Measurements from ENCODE around the gene ADAMTSL2.

Gene ADAMTSL2

DNA sequence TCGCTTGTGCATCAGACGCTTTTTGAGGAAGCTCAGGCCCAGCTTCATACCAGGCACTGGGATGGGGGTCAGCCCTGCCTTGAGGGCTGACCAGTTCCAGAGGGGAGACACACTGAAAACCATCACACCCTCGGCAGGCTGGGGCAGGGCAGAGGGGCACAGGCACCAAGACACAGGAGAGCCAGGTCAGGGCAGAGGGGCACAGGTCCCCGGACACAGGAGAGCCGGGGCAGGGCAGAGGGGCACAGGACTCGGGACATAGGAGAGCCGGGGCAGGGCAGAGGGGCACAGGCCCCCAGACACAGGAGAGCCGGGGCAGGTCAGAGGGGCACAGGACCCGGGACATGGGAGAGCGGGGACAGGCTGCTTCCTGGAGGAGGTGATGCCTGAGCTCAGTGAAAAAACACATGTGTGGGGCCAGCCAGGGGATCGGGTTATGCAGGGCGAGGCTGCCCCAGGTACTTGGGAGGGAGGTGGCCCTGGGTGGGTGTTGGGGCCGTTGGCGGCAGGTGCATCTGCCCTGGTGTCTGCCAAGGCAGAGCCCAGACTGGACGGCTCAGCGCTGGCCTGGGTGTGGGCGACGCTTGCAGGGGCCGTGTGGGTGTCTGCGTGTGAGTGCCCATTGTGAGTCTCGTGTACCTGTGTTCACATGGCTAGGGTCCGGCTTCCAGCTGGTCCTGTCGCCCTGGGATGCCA lies 40.5 kb upstream of the ADAMTSL2 start:
- no peak for DNase-seq (ENCODE audit: low read depth in 1 of 2, low spot score in 1 of 2)
- in situ Hi-C loops (cut with HindIII; ENCODE audit: low pct_unique_long_range_greater_than_20kb, low sequenced_read_pairs), result no loop called here
- TF ChIP-seq JUND (IDR thresholded peaks at IDR 0.05; ENCODE audit: low read depth), result no peak

GRCh38 chr9:133494636-133495326 lies 39.7 kb upstream of the ADAMTSL2 start:
- DNase-seq (ENCODE audit: low read depth in 1 of 2, low spot score in 1 of 2), result no peak
- no peak for TF ChIP-seq JUND (IDR thresholded peaks at IDR 0.05; ENCODE audit: low read depth)
- in situ Hi-C loops (cut with HindIII; ENCODE audit: low pct_unique_long_range_greater_than_20kb, low sequenced_read_pairs), result no loop called here

DNA sequence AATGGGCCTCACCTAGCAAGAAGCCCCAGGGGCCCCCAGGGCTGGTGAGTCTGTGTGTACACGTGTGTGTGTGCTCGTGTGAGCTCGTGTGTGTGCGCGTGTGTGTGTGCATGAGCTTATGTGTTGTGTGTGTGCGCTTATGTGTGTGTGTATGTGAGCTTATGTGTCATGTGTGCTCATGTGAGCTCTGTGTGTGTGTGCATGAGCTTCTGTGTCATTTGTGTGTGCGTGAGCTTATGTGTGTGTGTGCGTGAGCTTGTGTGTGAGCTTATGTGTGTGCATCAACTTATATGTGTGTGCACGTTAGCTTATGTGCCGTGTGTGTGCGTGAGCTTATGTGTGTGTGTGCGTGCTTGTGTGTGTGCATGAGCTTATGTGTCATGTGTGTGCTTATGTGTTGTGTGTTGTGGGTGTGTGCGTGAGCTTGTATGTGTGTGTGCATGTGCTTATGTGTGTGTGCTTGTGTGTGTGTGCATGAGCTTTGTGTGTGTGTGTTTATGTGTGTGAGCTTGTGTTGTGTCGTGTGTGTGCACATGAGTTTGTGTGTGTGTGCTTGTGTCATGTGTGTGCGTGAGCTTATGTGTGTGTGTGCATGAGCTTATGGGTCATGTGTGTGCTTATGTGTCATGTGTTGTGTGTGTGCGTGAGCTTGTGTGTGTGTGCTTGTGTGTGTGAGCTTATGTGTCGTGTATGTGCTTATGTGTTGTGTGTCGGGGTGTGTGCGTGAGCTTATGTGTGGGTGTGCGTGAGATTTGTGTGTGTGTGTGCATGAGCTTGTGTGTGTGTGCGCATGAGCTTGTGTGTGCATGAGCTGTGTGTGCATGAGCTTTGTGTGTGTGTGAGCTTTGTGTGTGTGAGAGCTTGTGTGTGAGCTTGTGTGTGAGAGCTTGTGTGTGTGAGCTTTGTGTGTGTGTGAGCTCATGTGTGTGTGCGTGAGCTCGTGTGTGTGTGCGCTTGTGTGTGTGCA lies 38.9 kb upstream of the ADAMTSL2 start:
- in situ Hi-C loops (cut with HindIII; ENCODE audit: low pct_unique_long_range_greater_than_20kb, low sequenced_read_pairs), result no loop called here
- no peak for TF ChIP-seq JUND (IDR thresholded peaks at IDR 0.05; ENCODE audit: low read depth)

GRCh38 chr9:133496861-133497842 lies 37.4 kb upstream of the ADAMTSL2 start:
- DNase-seq (ENCODE audit: low read depth in 1 of 2, low spot score in 1 of 2), result no peak
- in situ Hi-C loops (cut with HindIII; ENCODE audit: low pct_unique_long_range_greater_than_20kb, low sequenced_read_pairs), result no loop called here
- TF ChIP-seq JUND (IDR thresholded peaks at IDR 0.05; ENCODE audit: low read depth), result no peak

More for the DNA sequence above, 38.9 kb upstream of the ADAMTSL2 start:
- DNase-seq (ENCODE audit: low read depth in 1 of 2, low spot score in 1 of 2), result no peak

DNA sequence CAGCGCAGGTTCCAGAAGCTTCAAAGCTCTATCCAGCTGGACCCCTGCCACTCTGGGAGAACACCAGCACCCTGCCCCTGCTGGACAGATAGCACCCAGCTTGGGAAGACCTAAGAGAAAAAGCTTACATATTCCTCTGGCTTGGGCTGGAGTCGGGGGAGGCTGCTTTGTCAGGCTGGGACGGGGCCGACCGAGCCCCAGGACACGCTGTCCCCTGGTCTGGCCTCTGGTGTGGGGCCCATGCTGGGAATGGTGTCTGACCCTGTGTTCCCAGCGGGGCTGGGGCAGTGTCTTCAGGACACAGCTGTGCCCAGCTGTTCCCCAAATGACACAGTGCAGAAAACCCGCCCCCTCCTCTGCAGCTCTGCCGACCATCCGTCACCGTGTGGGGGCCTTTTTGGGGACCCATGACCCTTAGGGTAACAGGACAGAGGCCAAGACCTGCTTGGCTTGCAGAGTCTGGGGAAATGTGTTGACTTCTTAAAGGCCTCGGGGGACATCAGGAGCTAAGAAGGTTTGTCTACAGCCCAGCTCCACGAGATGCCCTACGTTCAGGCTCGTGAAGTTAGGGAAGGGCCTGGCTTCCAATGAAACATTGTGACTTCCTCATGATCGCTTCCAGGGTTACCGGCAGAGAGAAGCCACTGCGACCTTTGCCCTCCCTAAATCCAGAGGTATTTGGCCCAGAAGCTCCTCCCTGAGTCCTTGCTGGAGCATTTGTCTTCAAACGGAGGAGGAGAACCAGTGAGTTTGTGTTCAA lies 35.2 kb upstream of the ADAMTSL2 start:
- TF ChIP-seq JUND (IDR thresholded peaks at IDR 0.05; ENCODE audit: low read depth), result no peak
- no peak for DNase-seq (ENCODE audit: low read depth in 1 of 2, low spot score in 1 of 2)
- in situ Hi-C loops (cut with HindIII; ENCODE audit: low pct_unique_long_range_greater_than_20kb, low sequenced_read_pairs), result no loop called here

- no peak for TF ChIP-seq JUND (IDR thresholded peaks at IDR 0.05; ENCODE audit: low read depth)
- no peak for DNase-seq (ENCODE audit: low read depth in 1 of 2, low spot score in 1 of 2)
- in situ Hi-C loops (cut with HindIII; ENCODE audit: low pct_unique_long_range_greater_than_20kb, low sequenced_read_pairs), result no loop called here
Observed at GRCh38 chr9:133499892-133500270, 34.6 kb upstream of the ADAMTSL2 start.

DNA sequence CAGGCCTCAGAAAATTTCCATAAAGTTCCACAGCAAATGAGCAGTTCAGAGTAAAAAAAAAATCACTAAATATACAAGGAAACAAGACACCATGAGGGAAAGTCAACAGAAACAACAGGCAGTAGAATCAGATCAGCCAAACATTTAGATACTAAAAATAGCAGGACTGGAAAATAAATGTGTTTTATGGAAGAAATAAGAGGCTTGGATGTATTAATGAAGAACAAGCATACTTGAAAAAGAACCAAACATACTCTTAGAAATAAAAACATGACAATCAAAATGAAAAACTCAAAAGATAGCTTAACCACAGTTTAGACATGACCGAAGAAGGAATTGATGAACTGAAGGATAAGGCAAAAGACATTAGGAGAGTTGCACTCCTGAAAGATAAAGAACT lies 32.4 kb upstream of the ADAMTSL2 start:
- no peak for DNase-seq (ENCODE audit: low read depth in 1 of 2, low spot score in 1 of 2)
- no peak for TF ChIP-seq JUND (IDR thresholded peaks at IDR 0.05; ENCODE audit: low read depth)
- in situ Hi-C loops (cut with HindIII; ENCODE audit: low pct_unique_long_range_greater_than_20kb, low sequenced_read_pairs), result no loop called here

DNA sequence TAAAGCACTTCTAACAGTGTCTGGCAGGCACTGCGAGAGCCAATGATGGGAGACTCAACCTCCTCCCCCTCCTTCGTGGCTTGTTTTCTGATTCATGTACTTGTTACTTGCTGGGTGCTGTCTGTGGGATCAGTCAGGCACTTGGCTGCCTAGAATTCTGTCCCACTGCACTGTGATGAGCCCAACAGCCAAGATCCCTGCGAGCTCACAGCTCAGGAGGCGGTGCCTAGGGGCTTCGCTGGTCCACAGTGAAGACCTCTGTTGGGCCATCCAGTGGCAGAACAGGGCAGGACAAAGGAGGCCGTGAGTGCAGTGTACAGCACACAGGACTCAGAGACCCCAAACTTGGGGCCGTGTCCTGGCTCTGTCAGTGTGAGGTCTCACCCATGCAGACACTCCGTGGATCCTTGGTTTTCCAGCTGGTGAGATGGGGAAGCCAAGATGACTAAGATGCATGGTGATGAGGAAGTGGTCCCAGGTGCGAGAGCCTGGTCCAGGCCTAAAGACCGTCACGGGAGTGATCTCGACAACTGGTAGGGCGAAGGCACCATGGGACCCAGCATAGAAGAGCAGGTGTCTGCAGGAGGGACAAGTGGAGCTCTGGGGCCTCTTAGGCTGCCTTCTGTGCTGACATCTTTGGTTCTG lies 29.2 kb upstream of the ADAMTSL2 start:
- no peak for TF ChIP-seq JUND (IDR thresholded peaks at IDR 0.05; ENCODE audit: low read depth)
- no peak for DNase-seq (ENCODE audit: low read depth in 1 of 2, low spot score in 1 of 2)
- in situ Hi-C loops (cut with HindIII; ENCODE audit: low pct_unique_long_range_greater_than_20kb, low sequenced_read_pairs), result no loop called here

DNA sequence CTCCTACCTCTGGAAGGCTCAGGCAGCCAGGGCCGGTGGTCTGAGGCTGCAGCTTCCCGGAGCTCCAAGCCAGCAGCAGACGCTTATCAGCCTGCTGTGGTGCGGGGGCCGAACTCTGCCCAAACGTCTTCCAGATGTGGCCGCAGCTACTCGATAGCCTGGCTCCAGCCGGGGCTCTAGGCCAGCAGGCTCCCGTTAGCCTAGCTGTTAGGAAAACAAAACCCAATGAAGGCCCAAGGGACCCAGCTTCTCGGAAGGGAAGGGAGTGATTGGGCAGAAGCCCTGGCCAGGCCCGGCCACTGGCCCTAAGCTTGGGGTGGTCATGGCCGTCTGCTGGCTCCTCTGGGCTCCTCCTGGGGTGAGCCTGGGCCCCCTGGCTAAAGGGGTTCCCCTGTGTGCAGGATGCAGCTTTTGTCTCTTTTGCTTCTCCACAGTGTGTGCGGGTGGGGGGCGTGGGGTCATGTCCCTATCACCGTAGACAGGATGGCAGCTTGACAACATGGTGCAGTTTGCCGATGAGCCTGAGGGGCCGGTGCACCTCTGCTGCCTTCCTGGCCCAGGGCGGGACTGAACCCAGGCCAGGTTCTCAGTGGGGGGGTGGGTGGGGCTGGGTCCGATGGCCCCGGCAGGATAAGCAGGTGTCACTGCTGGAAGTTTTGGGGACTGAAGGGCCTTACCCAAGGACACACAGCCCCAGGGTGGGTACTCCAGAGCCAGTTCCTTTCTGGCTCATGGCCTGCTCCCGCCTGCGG lies 28.4 kb upstream of the ADAMTSL2 start:
- no peak for DNase-seq (ENCODE audit: low read depth in 1 of 2, low spot score in 1 of 2)
- in situ Hi-C loops (cut with HindIII; ENCODE audit: low pct_unique_long_range_greater_than_20kb, low sequenced_read_pairs), result no loop called here
- TF ChIP-seq JUND (IDR thresholded peaks at IDR 0.05; ENCODE audit: low read depth), result no peak

- DNase-seq (ENCODE audit: low read depth in 1 of 2, low spot score in 1 of 2), result peak in 1 of 2 experiments; percentile 28
- in situ Hi-C loops (cut with HindIII; ENCODE audit: low pct_unique_long_range_greater_than_20kb, low sequenced_read_pairs), result no loop called here
- no peak for TF ChIP-seq JUND (IDR thresholded peaks at IDR 0.05; ENCODE audit: low read depth)
Observed at GRCh38 chr9:133506653-133507038, 27.9 kb upstream of the ADAMTSL2 start.
